ENCODE measurements around the gene ALX4.

DNA sequence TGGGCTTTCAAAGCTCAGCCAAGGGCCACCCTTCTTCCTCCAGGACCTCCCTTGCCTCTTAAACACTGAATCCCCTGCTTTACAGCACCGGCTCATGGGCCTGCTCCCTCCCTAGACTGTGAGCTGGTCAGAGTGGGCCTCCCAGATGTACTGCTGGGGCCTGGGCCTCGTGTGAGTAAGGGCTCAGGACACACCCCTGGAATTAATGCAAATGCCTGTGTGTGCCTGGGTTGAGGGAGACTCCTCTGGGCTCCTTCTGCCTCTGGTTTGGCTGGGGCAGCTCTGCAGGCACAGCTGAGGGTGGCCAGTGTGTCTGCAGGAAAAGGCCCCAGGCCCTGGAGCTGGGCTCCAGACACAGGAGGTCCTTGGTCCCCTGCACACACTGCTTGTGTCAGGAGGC lies 24.2 kb downstream of the ALX4 start:
- TF ChIP-seq POLR2A (IDR thresholded peaks at IDR 0.05) = no peak
- TF ChIP-seq CTCF (IDR thresholded peaks at IDR 0.05) = no peak

Measured in Peyer's patch (tissue), 4 donors.